ENCODE measurements around the gene ABCC4.

ABCC4 gene

DNA sequence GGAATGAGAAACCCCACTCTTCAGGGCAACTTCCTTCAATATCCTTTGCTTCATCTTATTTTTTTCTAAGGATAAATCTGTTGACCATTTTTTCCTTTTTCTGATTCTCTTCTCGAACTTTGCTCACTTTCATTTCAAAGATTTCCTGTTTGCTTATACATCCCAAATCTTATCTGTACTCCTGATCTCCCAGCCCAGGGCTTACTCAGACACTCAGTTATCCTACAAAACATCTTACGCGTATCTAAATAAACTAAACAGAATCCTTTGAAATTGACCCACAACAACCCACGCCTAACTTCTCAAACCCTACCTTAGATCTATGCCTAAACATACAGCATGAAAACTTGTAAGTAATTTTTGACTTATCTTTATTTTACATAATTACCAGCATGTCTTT lies 179.2 kb downstream of the ABCC4 start:
- no peak for DNase-seq (ENCODE audit: extremely low read depth in 1 of 2, low read depth in 1 of 2)

- DNase-seq (ENCODE audit: extremely low read depth in 1 of 2, low read depth in 1 of 2): no peak
Measured at GRCh38 chr13:95121516-95121915, 179.7 kb downstream of the ABCC4 start.

GRCh38 chr13:95120650-95121049 lies 180.6 kb downstream of the ABCC4 start:
- DNase-seq (ENCODE audit: extremely low read depth in 1 of 2, low read depth in 1 of 2): no peak

DNA sequence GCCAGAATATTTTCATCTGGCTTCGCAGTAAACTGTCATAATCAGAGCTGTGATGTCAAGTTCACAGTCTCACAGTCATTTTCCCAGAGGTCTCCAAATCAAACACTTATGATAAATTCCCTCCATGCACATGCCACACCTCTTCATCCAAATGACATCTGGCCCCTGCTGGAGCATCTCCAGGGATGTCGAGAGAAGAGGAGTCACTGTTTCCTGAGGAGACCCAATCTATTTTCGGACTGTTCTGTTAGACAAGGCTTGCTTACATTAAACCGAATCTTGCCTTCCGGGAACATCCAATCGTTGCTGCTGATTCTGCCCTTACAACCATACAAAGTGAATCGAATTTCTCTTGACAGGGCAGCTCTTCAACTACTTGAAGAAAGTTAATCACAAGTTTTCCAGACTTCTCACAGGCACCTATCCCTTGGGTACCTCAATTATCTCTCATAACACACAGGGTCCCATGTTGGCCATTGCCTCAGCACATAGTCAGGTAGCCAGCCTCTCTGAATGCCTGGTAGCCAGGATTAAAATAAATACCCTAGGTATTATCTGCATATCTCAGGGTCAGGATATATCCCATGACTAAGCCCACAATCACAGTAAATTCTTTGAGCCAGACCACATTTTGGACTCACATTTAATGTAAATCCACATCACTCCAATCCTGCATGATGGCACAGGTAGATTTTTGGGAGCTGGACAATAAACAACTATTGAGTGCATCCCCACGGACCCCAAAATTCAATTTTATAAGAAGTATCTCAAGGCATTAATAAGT lies 182.5 kb downstream of the ABCC4 start:
- no peak for DNase-seq (ENCODE audit: extremely low read depth in 1 of 2, low read depth in 1 of 2)

- DNase-seq (ENCODE audit: extremely low read depth in 1 of 2, low read depth in 1 of 2): no peak
Measured at GRCh38 chr13:95117092-95117491, 184.2 kb downstream of the ABCC4 start.

DNA sequence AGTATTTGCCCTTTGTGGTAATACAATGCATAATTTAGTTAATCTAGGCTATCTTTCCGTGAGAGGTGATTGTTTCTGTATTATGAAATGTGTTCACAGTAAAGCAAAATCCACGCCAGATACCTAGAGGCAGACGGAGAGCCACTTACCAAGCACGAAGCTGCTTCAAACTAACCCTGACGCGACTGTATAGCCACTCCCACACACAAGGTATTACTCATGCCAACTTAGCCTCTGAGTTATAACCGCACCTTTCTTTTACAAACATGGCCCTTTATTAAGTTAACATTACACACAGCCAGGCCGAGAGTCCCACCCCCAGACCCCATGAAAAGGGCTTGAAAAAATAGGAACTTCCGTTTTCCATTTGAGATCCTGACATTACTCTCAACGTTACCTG lies 185.7 kb downstream of the ABCC4 start:
- DNase-seq (ENCODE audit: extremely low read depth in 1 of 2, low read depth in 1 of 2): no peak

- DNase-seq (ENCODE audit: extremely low read depth in 1 of 2, low read depth in 1 of 2): no peak
Measured at GRCh38 chr13:95113601-95114000, 187.7 kb downstream of the ABCC4 start.

DNA sequence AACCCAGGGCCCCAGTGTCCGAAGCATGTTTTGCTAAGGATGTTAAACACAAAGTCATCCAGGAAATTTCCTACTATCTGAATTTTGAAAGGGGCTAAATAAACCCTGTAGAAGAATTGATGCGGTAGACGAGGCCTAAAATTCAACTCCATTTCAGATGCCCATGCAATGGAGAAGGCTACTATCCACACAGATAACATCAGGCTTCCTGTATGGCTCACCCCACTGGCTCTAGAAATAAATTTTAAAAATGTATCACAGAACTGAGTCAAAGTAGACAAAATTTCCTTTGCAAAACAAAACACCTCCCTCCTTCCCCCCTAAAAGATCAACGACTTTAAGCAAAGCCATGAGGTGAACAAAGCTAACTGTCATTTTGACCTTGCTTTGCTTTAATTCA lies 188.4 kb downstream of the ABCC4 start:
- no peak for DNase-seq (ENCODE audit: extremely low read depth in 1 of 2, low read depth in 1 of 2)

DNA sequence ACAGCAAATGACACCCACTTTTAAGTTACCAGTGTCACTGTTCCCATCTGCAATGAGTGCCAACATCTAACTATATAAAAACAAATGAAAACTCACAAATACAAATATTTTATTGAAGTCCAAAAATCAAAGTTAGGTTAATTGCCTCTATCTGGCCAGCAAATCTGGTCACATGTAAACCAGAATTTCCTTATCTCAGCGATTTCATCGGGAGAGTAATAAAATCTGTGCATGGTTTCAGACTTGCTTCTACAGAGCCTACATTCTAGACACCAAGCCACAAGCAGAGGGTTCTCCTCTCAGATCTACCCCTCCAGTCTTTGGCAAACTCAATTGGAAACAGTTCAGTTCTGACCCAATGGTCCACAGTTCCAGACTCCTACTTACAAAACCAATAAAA lies 189.6 kb downstream of the ABCC4 start:
- no peak for DNase-seq (ENCODE audit: extremely low read depth in 1 of 2, low read depth in 1 of 2)

DNA sequence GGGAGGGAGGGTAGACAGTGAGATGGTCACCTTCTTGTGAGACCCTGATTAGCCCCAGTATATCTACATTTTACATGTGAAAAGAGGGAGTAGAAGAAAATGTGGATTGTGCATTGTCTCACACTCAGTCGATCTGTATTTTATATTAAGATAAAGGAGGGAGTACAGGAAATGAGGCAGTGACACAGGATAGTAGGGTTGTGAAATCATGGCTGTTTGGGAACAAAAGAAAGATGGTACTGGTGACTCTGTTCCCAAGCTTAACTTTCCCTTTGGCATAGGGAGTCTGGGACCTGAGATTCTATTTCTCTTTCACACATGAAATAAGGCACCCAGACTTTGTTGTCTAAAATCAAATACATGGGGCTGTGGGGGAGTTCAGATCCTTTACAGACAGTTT lies 194.7 kb downstream of the ABCC4 start:
- DNase-seq (ENCODE audit: extremely low read depth in 1 of 2, low read depth in 1 of 2): no peak

- no peak for DNase-seq (ENCODE audit: extremely low read depth in 1 of 2, low read depth in 1 of 2)
Measured at GRCh38 chr13:95100525-95101433, 200.5 kb downstream of the ABCC4 start.

DNA sequence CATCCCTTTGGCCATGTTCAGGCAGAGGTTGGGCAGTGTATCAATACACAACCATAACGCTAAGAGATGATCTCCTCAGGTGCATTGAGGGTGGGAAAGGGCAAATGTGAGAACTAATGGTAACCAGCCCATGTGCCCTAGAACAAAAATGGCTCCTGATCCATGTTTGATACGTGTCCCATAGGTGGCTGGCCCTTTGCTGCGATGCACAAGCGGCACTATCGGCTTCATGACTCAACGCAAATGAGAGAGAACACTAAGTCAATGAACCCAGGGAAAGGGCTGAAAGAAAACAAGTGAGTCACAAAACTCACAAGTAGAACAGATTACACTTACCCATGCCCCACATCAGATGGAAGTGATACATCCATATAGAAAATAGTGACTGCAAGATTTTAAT lies 201.7 kb downstream of the ABCC4 start:
- DNase-seq (ENCODE audit: extremely low read depth in 1 of 2, low read depth in 1 of 2): no peak

DNA sequence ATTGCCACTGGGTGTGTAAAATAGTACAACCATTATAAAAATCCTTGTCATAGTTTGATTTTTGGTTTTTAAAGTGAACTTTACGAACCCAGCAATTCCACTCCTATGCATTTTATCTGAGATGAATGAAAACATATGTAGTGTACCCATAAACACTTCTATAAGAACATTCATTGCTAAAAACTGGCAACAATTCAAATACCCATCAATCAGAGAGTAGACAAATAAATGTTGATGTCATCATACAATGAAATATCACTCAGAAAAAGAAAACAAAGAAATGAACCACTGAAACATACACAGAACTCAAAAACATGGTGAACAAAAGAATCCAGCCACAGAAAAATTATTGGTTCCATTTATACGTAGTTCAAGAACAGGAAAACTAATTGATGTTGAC lies 202.3 kb downstream of the ABCC4 start:
- no peak for DNase-seq (ENCODE audit: extremely low read depth in 1 of 2, low read depth in 1 of 2)

DNA sequence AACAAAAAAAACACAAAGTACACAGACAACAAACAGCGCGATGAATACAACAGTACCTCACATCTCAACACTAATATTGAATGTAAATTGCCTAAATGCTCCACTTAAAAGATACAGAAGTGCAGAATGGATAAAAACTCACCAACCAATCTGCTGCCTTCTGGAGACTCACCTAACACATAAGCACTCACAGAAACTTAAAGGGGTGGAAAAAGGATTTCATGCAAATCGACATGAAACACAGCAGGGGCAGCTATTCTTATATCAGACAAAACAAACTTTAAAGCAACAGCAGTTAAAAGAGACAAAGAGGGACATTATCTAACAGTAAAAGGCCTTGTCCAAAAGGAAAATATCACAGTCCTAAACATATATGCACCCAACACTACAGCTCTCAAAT lies 209.5 kb downstream of the ABCC4 start:
- DNase-seq (ENCODE audit: extremely low read depth in 1 of 2, low read depth in 1 of 2): no peak

- DNase-seq (ENCODE audit: extremely low read depth in 1 of 2, low read depth in 1 of 2): no peak
Measured at GRCh38 chr13:95087746-95088305, 213.4 kb downstream of the ABCC4 start.

- no peak for DNase-seq (ENCODE audit: extremely low read depth in 1 of 2, low read depth in 1 of 2)
Measured at GRCh38 chr13:95086761-95087160, 214.5 kb downstream of the ABCC4 start.

GRCh38 chr13:95083758-95084157 lies 217.5 kb downstream of the ABCC4 start:
- DNase-seq (ENCODE audit: extremely low read depth in 1 of 2, low read depth in 1 of 2): no peak

DNA sequence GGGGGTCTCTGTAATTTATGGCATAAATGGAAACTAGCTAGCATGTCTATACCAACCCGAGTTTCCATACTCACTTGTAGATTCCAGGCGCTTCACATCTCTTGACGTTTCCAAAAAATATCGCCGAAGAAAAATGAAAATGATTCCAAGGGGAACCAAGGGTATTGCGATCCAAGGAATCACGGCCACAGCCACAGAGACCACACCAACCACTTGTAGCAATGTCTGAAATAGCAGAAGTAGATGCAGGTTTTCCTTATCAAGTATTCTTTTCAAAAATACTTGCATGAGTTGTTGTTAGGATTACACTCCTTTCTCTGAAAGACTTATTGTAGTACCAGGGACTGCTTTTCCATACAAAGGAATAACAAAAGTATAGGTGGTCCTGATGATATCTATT lies 218.2 kb downstream of the ABCC4 start:
- no peak for DNase-seq (ENCODE audit: extremely low read depth in 1 of 2, low read depth in 1 of 2)

- DNase-seq (ENCODE audit: extremely low read depth in 1 of 2, low read depth in 1 of 2): no peak
Measured at GRCh38 chr13:95075506-95075905, 225.7 kb downstream of the ABCC4 start.

GRCh38 chr13:95074820-95075219 lies 226.4 kb downstream of the ABCC4 start:
- no peak for DNase-seq (ENCODE audit: extremely low read depth in 1 of 2, low read depth in 1 of 2)

DNA sequence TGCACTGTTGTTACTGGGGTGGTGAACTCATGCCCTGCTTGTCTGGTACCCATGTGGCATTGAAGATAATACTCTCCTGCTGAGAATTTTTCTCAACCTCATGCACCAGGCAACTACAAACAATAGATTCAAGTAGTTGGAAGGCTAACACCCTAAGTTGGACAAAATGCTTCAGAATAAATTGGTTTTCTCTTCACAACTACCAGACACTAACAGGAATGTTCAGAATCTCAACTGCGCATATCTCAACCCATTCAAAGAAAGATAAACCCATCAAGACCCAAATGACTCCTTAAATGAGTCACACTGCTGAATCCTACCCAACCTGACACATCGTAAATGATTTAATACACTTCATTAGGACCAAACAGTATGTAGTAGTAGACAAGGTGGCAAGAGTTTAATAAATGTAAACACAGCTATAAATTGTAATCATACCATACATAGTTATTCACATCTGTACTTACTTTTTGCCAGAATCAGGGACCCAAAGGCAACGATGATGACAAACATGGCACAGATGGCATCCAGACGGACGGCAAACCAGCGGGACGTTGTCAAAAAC lies 227.4 kb downstream of the ABCC4 start:
- DNase-seq (ENCODE audit: extremely low read depth in 1 of 2, low read depth in 1 of 2): no peak

Data from activated CD8-positive, alpha-beta memory T cell treated with anti-CD3 and anti-CD28 coated beads for 1 hour (primary cell).